ENCODE measurements around the gene ATP6V1C2.

ATP6V1C2 gene

DNA sequence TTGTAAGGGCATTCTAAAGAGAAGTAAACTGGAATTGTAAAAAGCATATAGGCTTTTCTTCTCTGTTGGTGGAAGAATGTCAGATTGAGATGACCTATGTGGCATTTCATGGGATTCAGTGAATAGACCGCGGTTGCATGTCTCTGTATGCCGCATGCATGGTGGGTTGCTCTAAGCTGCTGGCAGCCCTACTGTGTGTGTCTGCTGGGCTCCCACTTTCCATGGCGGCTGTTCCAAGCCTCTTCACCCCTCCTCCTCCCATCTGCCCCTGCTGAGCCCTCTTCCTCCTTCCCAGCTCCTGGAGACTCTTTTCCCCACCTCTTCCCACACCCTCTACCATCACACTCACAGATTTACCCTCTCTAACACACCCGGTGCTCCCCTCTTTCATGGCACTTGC, 12.6 kb downstream of the ATP6V1C2 start:
- no peak for DNase-seq

DNA sequence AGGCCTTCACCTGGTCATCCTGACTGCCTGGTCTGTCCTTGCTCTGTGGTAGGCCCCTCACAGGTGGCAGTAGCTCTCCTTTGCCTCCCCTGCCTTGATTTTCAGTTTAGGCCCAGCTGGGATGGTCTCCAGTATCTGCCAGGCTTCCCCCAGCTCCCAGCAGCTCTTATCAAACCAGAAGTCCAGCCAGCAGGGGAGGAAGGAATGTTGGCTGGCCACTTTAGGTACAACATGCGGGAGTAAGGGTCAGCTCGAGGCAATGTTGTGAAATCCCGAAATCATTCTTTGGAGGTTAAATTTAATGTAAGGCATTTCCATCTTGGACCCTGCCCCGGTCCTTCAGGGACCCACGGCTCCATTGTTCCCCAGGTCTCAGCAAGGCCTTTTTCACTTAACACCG, 16.8 kb downstream of the ATP6V1C2 start:
- DNase-seq = no peak

DNA sequence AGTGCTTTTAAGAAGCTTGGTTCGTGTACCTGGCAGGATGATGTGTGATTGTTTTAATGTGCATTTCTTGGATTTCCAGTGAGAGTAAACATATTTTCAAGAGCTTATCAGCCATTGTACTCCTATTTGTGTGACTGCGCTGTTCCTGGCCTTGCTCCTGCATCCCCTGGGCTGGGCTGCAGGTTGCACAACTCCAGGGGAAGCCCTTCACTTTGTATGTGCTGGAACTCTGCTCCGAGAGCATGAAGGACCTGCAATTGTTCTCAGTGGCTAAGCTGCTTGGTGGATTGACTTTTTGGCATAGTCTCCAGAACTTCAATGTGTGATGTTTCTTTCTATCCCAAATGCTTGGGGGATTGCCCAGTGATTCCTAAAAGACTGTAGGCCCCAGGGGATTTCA, 18.8 kb downstream of the ATP6V1C2 start:
- DNase-seq = no peak

DNA sequence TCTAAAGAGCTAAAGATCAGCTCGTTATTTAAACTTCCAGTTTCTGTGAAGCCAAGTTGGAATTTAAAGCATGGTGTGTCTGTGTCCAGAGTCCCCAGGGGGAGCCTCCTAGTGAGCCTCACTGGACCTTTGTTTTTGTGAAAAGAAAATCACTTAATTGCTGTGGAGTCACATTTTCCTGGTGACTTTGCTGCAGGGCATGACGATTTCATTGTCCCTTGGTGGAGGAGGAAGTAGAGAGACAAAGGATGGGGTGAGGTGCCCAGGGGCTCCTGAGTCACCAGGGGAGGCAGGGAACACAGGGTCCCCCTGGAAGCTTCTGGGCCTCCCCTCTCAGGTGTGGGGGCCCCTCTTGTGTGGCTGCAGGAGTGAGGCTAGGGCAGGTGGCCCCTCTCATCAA, 19.7 kb downstream of the ATP6V1C2 start:
- no peak for DNase-seq

DNA sequence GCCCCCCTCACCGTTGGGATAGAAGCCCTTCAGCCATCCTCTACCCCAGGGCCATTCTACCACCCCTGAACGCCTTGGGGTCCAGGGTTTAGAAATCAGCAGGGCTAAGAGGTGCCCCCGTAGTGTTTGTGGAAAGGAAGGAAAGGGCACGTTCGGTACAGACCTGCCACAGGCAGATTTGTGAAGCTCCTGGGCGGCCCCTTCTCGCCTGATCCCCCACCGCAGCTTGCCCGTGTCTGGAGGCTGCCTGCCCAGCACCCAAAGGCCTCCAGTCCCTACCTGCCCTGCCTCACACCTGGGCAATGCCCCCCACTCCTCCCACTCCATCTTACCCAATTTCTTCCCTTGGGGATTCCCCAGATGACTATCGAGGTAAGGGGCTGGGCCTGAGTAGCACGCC, 21.2 kb downstream of the ATP6V1C2 start:
- no peak for DNase-seq

DNA sequence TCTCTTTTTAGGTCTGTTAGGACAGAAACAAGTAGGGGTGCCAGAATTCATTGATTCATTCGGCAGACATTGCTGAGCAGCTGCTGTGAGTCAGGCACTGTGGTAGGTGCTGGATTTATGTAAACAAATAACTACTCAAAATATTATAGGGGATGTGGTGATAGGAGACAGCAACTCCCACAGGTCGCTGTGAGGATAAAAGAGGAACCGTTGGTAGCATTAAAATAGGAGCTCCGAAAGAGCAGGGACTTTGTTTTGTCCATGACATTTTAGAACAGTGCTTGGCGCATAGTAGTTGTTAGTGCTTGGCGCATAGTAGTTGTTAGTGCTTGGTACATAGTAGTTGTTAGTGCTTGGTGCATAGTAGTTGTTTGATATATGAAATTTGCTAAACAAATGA, 29.2 kb downstream of the ATP6V1C2 start:
- no peak for DNase-seq

DNA sequence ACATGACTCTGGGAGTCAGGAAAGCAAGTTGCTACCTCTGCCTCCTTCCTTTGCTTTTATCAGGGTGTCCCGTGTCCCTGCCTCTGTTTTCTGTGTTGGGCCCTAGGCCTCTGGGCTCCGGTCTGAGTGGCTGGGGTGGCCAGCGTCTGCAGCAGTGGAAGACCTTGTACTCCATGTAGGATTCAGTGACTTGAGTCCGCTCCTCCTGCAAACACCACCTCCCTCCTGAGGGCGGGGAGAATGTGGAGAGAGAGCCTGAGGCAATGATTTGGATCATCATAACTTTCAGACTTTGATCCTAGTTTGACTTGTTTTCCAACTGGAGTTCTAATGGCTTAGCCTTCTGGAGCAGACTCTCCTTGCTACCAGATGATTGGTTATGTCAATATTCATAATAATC, 30.8 kb downstream of the ATP6V1C2 start:
- DNase-seq = no peak

DNA sequence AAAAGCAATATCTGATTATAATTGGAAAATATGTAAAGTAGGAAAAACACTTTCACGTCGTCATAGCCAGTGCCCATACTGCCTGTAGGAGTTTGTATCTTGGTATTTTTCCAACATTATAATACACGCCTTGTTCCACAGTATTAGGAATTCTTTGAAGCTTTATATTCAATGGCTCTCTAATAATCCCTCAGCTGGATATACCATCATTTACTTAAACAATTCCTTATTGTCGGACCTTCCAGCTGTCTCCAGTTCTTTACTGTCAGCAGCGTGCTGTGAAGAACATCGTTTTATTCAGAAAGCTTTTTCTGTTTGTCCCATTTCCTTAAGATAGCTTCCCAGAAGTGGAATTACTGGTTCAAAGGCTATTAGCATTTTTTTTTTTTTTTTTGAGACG, 31.7 kb downstream of the ATP6V1C2 start:
- DNase-seq = no peak

DNA sequence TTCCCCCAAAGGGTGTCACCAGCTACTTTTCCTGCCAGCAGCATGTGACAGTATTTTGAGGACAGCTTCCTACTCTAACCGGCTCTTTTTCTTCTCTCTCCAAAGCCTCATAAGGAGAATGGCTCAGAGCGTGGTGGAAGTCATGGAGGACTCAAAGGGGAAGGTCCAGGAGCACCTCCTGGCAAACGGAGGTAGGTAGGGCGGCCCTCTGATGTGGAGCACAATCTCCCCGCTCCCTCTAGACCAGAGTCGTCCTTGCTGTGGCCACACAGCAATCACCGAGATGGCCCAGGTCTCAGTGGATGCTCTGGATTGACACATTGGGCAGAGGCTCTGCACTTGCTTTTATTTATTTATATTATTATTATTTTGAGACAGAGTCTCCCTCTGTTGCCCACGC, 32.4 kb downstream of the ATP6V1C2 start:
- no peak for DNase-seq

DNA sequence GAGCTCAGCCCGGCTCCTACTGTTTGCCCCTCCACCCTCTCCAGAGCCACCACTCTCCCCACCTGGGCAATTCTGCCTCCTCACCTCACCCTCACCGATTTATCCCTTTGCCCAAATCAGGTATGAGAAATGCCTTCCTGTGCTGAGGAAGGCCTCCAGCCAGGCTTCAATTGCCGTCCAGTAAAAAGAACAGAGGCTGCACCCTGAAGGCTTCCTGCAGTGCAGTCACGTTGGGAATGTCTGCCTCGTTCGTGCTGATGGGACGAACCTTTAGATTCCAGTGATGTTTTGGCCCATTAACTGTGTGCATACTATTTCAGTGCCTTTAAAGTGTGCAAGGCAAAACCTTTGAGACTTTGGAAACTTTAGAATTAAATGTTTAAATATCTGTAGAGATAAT, 34.2 kb downstream of the ATP6V1C2 start:
- no peak for DNase-seq

DNA sequence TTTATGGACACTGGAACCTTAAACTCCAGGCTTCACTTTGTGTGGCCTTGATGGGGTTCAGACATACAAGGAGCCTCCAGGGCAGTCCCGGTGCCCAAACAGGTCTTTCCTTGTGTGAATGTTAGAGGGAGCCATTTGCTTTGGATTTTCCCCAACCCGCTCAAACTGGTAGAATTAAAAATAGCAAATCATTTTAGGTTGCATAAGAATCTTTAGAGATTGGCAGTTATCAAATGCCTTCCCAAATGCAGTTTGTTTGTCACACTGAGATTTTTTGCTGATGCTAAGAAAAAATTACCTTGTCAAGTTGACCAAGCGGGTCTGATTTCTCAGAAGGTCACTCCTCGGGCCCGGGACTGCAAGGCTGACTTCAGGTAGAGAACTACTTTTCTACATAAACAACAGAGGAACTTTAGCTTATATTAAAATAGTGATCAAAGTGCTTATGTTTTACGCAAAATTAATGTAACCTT, 36.4 kb downstream of the ATP6V1C2 start:
- DNase-seq = no peak

DNA sequence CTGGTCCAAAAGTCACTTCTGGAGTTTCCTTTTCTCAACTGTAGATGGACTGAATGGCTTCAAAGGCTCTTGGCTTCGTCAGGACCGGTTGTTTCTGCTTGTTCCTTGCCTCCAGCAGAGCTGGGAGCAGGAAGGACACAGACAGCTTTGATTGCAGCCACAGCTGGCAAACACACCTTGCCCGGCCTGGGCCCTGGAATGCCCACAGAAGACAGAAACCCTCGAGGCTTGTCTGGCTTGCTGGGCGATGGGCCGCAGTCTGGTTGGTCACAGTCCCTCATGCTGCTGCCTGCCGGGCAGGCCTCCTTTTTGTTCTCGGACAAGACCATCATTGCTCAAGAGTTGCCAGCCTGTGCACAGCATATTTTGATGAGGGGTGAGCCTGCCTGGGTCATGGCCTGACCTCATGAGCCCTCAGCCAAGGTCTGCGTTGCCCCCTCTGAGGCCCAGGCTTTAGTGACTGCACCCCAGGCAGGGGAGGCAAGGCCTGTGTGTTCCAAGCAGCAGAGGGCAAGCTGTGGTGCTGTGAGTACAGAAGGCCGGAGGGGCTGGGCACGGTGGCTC, 37.8 kb downstream of the ATP6V1C2 start:
- no peak for DNase-seq

DNA sequence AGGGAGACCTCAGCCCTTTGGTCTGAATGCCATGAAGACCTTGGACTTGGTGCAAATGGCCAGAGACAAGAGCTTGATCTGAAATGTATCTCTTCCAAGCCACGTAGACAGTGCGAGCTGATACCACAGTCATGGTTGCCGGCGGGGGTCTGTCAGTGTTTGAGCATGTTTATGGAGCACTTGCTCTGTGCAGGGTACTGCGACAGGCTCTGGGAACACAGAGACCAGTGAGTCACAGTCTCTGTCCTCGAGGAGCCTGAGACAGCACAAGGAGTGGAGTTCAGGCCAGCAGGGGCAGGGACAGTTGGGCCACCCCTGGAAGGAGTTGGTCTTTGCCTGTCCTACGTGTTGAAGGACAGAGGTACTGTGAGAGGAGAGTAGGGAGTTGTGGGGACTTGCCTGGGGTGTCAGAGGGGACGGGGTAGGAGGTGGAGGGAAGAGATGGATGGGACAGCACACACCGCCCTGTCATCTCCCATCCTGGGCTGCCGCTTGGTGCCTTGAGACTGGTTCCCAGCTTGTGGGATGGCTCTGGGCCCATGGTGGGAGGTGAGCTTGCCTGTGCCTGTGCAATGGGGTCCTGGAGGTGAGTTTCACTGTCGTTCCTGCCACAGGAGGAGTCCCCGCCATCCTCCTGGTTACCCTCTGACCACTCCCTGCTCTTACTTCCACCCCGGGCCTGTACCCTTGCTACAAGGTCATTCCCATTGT, 39.5 kb downstream of the ATP6V1C2 start:
- DNase-seq = no peak

DNA sequence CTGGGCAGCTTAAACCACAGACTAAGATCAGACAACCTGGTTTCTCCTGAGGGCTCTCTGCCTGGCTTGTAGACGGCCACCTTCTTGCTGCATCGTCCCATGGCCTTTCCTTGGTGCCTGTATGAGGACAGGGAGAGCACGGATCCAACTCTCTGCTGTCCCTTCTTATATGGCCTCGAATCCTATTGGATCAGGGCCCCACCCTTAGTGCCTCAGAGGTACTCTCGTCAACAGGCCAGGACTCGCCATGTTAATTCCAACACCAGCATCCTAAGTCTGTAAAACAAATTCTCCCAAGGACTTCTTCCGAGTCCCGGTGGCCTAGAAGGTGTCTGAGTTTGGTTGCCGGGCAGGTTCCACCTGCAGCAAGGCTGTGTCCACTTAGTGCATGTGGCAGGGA, 40.2 kb downstream of the ATP6V1C2 start:
- no peak for DNase-seq

DNA sequence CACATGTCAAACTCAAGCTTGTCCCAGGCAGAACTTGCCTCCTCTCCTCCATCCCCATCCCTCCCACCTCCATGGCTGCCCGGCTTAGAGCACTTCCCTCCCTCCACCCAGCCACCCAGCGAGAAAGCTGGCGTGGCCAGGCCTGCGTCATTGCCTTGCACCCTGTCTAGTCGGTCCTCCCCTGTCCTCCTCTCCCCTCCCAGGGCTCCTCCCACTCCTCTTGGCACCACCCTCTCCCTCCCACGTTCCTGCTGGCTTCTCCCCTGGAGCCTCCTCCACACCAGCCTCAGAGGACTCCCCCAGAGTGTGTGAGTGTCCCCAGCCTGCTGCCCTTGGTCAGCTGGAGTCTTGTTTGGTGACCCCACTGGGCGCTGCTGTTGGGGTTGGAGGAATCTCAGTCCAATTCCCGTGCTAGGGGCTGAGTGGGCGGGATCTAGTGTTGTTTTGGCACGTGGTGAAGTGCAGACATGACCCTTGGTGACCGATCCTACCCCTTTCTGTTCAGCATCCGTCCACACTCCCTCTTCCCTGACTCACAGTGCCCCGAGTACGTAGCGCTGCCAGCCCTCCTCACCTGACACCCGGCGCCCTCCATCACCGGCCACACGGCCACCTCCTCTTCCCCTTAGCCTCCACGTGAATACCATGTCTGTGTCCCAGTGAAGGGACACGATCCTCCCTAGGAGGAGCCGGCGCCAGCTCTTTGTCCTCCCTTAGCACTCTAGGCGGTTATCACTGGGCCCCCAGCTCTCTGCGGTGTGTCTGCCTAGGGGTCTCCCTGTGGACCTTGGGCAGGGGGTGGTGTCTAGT, 41.4 kb downstream of the ATP6V1C2 start:
- DNase-seq = no peak

DNA sequence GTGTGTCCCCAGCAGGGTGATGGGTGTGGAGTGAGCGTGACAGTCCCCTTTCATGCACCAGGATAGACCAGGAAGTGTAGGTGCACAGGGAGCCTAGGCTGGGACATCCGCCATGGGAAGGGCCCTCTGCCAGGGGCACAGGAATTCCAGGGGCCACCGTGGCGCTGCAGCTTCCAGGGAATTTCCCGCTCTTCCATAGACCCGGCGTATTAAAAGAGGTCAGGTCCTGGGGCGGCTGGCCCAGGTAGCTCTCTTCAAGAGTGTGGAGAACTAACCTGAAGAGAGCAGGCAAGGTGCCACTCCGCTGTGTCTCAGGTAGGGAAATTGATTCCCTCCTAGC, 42.0 kb downstream of the ATP6V1C2 start:
- no peak for DNase-seq

DNA sequence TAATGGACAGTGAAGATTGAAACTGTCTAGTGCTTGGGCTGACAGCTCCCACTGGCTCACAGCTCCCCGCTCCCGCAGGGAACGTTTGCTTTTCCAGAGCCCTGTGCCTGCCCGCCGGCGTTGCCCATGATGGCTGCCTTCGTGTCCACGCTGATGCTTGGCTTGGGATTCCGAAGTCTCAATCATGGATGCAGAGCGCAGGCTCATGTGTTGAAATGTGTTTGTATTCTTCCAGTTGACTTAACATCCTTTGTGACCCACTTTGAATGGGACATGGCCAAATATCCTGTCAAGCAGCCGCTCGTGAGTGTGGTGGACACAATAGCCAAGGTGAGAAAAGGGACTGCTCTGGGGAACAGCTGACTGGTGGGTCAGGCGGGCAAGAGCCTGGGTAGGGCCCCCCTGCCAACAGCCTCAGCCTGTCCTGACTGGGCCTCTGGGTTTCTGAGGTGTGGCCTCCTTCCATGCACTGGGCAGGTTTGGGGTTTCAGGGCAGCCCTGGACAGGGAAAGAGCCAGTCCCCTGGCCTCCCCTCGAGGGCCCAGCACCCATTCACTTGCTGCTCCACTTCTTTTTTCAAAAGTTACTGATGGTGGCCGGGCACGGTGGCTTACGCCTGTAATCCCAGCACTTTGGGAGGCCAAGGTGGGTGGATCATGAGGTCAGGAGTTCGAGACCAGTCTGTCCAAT, 42.8 kb downstream of the ATP6V1C2 start:
- no peak for DNase-seq

DNA sequence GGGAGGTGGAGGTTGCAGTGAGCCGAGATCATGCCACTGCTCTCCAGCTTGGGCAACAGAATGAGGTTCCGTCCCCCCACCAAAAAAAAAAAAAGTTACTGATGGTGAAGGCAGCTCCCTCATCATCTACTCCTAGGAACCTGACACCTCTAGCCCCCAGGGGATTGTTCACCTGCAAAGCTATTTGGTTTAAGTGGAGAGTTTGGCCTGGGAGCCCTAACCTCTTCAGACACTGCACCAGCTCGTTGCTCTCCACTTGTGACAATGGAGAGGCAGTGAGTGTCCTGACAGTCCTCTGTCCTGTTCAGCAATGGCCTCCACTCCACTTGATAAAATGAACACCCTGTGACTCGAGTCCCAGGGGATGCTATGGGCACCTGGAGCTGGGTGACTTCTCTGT, 43.5 kb downstream of the ATP6V1C2 start:
- no peak for DNase-seq

DNA sequence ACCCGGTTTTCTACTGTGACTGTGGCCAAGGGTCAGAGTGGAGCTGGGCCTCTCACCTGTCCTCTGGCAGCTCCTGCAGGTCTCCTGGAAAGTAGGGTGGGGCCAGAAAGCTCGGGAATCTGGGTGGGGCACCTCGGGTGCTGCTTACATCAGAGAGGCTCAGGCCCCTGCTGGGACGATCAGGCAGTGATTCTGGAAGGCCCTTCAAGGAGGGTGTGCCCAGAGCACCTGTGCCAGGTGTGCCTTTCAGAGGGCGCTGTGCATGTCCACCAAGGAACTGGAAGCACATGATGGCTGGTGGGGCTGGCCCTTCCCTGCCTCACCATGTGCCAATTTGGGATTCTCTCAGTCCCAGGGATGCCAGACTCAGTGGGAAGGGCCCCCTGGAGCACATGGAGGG, 44.0 kb downstream of the ATP6V1C2 start:
- DNase-seq = no peak

DNA sequence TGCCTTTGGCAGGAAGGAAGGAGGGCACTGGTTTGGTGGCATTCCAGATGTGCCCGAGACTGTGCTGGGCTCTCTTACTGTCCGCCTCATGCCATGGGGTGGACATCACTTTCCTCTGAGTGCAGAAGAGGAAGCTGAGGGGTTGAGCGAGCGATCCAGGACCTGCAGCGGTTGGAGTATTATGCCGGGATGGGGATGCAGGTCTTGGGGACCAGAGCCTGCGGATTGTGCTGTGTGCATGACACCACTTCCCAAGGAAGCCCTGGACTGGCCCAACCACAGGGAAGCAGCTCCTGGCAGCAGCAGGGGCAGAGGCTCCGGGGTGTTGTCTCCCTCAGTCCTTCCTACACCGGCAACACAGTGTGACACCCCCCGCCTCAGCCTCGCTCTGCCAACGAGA, 44.5 kb downstream of the ATP6V1C2 start:
- no peak for DNase-seq

DNA sequence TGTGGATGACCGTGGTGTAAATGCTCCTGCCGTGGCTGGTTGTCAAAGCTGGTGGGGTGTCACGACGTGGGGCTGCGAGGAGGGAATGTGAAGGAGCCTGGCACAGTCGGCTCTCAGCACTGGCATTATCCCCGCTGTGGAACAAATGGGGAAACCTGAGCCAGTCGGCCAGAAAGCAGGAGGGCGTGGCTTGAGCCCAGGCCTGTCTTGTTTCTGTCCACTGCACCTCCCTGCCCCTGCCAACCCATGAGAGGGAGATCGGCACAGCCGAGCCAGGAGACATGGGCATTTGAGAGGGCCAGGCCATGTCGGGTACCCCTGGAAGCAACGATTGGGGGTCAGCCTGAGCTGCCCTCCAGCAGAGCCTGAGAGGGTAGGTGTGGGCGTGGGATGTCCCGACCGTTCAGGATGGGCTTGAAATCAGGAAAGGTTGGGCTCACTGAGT, 46.7 kb downstream of the ATP6V1C2 start:
- no peak for DNase-seq

DNA sequence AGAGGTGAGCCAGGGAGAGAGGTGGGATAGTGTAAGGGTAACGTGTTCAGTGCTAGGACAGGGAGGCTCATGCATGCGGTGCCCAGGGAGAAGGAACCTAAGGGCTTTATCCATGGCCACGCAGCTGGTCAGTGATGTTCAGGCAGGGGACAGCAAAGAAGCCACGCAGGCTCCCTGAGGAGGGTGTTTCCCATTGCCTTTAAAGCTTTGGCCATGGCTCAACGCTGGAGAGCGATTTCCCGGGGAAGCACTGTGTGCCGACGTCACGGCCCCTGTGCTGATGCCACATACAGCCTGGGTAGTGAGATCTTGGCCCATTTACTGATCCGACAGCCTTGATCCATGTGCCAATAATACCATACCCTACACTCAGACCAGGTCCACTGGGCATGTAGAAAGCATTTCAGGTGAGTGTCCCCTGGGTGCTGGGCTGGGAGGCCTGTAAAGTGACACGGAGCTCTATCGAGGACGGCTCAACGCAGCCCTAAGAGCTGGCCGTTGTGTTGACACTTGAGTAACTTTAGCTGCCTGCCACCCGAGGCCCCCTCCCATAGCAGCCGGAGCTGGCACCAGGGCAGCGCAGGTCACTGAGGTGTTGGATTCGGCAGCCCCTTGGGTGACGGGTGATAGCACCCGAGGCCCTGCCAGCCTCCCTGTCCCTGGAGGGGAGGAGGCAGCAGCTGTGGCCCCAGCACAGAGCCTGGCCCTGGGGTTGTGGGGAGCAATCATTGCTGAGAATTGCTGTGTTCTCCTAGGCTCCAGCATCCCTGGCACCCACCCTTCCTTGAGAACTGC, 49.7 kb downstream of the ATP6V1C2 start:
- DNase-seq = no peak

DNA sequence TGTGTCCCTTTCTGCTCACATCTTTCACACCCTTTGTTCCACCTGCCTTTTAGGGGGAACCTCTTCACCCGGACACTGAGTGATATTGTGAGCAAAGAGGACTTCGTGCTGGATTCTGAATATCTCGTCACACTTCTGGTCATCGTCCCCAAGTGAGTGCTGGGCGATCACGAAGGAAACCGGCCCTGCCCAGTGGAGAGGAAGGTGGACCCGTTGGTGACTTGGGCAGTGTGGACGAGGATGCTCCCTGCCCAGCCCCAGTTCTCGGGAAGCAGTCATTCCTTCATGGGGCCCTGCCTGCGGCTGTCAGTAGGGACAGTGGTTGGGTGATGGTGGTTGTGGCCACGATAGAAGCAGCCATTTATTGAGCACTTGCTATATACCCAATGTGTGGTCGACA, 50.4 kb downstream of the ATP6V1C2 start:
- no peak for DNase-seq

All from CD4-positive, alpha-beta T cell treated with Interleukin-1 beta for 1 hour (primary cell).